CD4-positive, alpha-beta T cell treated with Interleukin-17A for 4 hours (primary cell): ENCODE data around the gene F13A1.
A peak's percentile ranks its signal among the peaks of the same experiment; 100 is the strongest.
"Not testable (repeated sequence)": the region's sequence is repeated elsewhere in the genome, so short reads cannot be mapped to it uniquely, and the experiment has no call there.

ENCODE experiments used
- DNase-seq: peaks from one replicate; pipeline ENCODE4 v3.0.0-alpha.2; 2020; ENCODE audit warnings: mixed read lengths

Gene F13A1

GRCh38 chr6:6317825-6318733, 2.4 kb downstream of the F13A1 start:
- no peak for DNase-seq

GRCh38 chr6:6317386-6317785, 3.1 kb downstream of the F13A1 start:
- no peak for DNase-seq

GRCh38 chr6:6315660-6316059, 4.8 kb downstream of the F13A1 start:
- DNase-seq, result peak; percentile 14

DNA sequence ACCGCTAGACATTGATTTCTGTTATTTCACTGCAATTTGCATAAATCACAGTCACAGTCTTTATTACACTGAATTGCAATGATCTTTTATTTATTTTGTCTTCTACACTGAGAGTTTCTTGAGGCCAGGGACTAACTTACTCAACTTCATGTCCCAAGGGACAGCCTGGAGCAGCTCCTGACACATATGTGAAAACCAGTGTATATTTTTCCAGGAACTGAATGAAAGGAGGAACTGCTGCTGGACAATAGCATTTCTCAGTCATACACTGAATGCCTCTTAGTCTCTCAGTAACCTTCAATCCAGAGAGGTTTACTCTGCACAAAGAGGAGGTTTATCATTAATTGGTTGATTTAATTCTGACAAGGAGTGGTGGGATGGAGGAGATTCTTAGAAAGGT, 5.9 kb downstream of the F13A1 start:
- no peak for DNase-seq

- DNase-seq, result no peak
These were observed 7.5 kb downstream of the F13A1 start for GRCh38 chr6:6312901-6313441.

DNA sequence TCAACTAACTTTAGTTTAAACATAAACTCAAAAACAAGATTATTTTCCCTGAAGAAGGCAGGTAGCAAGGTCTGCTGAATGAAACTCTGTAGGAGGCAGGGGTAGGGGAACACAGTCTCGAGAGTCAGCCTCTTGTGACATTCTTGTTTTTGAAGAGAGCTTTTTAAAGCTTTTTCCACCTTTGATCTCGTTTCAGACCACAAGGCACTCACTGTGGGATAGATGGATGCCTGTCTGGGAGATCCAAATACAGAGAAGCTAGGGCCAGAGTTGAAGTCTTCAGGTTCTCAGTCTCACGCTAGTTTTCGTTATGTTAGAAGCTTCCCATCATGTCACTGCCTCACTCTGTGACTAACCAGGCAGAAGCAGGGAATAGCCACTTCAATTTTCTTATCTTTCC, 14.9 kb downstream of the F13A1 start:
- no peak for DNase-seq

- DNase-seq, result not testable (repeated sequence)
These were observed 20.1 kb downstream of the F13A1 start for GRCh38 chr6:6300383-6300782.

GRCh38 chr6:6293317-6293716, 27.1 kb downstream of the F13A1 start:
- DNase-seq, result no peak

GRCh38 chr6:6287415-6287814, 33.0 kb downstream of the F13A1 start:
- no peak for DNase-seq

GRCh38 chr6:6285679-6286078, 34.8 kb downstream of the F13A1 start:
- DNase-seq, result no peak

GRCh38 chr6:6284221-6284966, 36.1 kb downstream of the F13A1 start:
- DNase-seq, result no peak

DNA sequence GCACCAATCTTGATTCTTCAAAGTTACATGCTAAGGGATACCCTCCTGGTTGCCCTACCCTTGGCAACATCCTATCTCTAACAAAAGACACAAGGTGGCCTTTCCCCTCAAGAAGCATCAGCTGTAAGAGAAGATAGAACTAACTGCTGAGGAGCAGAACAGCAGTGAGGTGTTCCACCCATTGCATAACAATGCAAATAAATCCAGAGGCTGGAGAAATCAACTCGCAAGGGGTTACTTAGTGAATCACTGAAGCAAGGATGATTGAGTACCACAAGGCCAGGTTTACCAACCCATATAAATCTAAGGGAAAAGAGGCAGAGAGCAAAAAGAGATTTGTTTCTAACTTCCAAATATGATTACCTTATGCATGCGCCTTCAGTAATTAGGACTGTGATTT, 36.7 kb downstream of the F13A1 start:
- no peak for DNase-seq

GRCh38 chr6:6282716-6283115, 37.7 kb downstream of the F13A1 start:
- DNase-seq, result no peak

DNA sequence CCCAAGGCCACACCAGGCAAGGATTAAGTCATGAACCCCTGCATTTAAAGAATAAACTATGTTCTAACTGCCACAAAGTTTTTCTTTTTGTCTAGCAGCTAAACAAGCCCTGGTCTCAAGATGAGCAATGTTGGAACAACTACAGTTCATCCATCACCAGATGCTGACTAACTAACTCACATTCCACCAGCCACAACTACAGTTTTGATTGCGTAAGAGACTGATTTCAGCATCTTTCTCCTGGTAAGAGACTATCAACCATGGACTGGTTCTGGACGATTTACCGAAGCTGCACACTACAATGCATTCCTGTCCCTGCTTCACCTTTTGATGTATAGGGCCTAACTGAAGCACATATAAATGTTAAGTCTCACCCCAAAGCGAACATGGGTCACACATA, 43.0 kb downstream of the F13A1 start:
- no peak for DNase-seq

GRCh38 chr6:6270948-6271535, 49.4 kb downstream of the F13A1 start:
- DNase-seq, result no peak

- DNase-seq, result no peak
These were observed 60.2 kb downstream of the F13A1 start for GRCh38 chr6:6260196-6260722.

GRCh38 chr6:6256886-6257285, 63.6 kb downstream of the F13A1 start:
- no peak for DNase-seq

DNA sequence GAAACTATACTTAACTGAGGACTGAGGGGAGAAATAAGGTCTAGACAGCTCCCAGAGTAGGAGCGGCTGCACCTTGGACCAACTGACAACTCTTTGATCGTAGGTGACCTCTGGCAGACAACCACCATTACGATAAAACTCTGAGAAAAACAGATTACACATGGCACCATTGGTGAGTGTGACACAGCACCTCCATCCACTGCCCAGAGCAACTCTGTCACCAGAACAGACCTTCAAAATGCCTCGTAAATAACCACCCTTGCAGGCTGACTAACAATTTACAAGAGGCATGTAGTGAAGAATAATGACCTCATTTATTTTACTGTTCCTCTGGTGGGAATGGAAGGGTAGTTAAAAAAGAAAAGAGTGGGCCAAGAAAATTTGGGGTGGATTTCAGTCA, 64.2 kb downstream of the F13A1 start:
- no peak for DNase-seq

DNA sequence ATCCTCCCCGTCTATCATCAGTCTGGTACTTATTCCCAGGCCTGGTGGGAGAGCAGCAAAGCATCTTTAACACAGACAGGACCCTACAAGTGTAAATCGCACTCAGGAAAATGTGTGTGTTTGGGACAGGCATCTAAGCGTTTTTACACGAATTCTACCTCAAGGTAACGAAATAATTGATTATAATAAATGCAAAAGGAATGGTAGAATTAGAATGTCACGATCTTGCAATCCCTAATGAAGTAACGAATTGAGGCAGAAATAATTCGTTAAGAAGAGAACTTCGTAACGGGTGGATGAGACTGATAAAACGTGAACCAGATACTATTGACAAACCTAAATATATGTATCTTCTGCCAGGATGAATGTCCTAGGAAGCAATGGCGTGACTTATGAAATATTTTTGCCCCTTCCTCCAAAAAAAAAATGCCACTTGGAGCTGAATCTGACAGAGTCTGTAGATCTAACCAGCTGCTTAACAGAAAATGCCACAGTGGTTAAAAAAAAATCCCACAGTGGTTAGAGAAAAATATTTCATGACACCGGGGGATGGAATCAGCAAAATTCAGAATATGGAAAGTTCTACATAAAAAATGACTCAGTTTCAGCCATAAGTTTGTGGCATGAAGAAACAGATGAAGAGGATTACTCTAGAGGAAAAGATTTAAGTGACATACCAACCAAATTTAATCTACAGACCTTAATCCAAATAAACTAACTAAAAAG, 68.7 kb downstream of the F13A1 start:
- no peak for DNase-seq

DNA sequence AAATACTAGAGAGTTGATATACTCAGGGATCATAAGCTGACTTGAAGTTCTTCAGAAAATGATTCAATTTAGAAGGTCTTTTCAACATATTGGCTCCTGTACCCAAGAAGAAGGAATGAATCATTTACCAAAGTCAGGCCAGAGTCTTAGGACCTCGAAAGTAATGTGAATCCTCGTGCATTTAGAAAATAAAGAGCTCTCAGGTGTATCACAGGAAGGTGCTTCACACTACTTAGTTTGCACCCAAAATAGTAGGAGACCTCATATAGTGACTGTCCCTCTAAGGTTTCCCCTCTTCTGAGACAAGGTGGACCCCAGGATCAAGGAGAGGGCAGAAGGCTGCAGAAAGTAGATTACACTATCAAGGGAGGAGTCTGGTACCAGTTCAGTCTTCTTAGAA, 71.8 kb downstream of the F13A1 start:
- DNase-seq, result no peak

GRCh38 chr6:6246544-6246943, 73.9 kb downstream of the F13A1 start:
- DNase-seq, result no peak

DNA sequence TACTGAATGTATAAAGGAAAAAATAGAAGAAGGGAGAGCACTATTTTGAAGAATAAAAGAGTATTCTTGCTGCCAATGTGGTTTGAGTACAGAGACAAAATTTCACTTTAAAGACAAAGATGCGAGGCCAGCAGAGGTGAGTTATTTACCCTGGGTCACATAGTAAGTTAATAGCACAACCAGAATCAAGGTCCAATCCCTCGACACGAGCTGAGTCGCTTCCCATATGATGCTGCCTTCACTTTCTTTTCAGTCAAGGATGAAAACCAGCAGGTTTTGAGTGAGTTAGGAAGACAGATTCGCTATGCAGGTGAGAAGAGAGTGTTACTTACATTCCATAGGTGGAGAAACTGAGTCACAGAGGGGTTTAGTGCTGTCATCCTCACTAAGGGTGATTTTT, 75.8 kb downstream of the F13A1 start:
- DNase-seq, result no peak

- no peak for DNase-seq
These were observed 76.6 kb downstream of the F13A1 start for GRCh38 chr6:6243846-6244245.
